ENCODE data around the gene MGAT2.
A peak's percentile ranks its signal among the peaks of the same experiment; 100 is the strongest.
"Not testable (repeated sequence)": the region's sequence is repeated elsewhere in the genome, so short reads cannot be mapped to it uniquely, and the experiment has no call there.

MGAT2 gene

DNA sequence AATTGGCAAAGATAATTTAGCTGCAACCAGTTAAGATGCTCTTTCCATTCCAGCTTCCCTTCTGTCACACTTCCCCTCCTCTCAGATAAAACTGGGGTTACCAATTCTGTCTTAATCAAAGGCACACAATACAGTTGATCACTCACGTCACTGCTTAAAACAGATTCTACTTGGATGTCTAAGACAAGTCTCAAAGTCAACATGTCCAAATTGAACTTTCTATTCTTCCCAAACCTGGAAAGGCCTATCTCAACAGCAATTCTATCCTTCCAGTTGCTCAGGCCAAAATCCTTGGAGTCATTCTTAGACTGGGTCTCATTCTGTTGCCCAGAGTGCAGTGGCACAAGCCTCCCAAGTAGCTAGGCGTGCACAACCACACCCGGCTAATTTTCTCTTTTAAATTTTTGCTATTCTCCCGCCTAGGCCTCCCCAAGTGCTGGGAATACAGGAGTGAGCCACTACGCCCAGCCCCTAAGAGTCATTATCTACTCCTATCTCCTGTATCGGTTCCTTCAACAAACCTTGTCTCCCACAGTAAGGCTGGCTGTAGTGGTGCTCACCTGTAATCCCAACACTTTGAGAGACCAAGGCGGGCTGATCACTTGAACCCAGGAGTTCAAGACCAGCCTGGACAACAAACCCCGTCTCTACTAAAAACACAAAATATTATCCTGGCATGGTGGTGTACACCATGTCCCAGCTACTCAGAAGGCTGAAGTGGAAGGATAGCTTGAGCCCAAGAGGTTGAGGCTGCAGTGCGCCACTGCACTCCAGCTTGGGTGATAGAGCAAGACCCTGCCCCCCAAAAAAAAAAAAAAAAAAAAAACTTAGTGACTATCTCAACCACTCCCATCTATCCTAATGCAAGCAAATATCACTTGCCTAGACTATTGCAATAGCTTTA is 39.1 kb upstream of the MGAT2 start:
- DNase-seq (ENCODE audit: extremely low read depth, insufficient read length) = no peak
- peaks cover 13% of the 10 kb centered on the region for H3K36me3 ChIP-seq (ENCODE audit: control insufficient read depth, insufficient read depth, low read length)
- H3K27me3 ChIP-seq (replicated peaks; ENCODE audit: control insufficient read depth, insufficient read depth, low read length) = no peaks in the 10 kb centered on the region
- TF ChIP-seq, protein P1, sequence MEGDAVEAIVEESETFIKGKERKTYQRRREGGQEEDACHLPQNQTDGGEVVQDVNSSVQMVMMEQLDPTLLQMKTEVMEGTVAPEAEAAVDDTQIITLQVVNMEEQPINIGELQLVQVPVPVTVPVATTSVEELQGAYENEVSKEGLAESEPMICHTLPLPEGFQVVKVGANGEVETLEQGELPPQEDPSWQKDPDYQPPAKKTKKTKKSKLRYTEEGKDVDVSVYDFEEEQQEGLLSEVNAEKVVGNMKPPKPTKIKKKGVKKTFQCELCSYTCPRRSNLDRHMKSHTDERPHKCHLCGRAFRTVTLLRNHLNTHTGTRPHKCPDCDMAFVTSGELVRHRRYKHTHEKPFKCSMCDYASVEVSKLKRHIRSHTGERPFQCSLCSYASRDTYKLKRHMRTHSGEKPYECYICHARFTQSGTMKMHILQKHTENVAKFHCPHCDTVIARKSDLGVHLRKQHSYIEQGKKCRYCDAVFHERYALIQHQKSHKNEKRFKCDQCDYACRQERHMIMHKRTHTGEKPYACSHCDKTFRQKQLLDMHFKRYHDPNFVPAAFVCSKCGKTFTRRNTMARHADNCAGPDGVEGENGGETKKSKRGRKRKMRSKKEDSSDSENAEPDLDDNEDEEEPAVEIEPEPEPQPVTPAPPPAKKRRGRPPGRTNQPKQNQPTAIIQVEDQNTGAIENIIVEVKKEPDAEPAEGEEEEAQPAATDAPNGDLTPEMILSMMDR (IDR thresholded peaks at IDR 0.05; ENCODE audit: insufficient read depth, low read length, poor library complexity, severe bottlenecking) = no peak
- H3K4me3 ChIP-seq (replicated peaks; ENCODE audit: low read depth, low read length) = no peak overlapping the region

DNA sequence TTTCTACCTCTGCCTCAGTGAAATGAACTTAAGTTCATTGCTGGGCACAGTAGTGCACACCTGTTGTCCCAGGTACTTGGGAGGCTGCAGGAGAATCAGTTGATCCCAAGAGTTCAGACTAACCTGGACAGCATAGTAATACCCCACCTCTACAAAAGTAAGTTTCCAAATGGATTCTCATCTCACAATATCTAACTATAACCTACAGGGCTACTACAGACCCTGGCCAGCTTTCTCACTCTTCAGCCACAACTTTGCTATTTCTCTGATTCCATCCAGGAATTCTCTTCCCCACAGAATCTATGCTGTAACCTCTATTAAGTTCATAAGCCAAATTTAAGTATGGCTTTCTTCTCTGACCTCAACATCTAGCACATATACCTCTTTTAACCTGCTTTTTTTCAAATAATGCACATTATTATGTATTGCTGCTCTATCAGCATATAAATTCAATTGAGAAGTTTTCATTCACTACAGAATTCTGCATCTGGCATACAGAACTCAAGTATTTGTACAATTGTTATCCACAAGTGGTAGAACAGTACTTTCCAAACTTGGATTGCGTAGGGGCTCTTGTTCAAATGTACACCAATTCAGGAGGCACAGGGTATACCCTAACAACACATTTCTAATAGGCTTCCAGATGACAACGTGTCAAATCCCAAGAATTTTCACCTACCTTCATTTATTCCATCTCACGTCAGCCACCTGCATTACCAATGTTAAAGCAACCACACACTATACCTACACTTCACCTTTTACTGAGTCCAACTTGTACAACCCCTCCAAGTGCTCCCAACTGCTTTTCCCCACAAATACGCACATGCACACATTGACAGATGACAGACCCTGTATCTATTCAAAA is 38.3 kb upstream of the MGAT2 start:
- DNase-seq (ENCODE audit: extremely low read depth, insufficient read length) = no peak
- peaks cover 10% of the 10 kb centered on the region for H3K36me3 ChIP-seq (ENCODE audit: control insufficient read depth, insufficient read depth, low read length)
- no peaks in the 10 kb centered on the region for H3K27me3 ChIP-seq (replicated peaks; ENCODE audit: control insufficient read depth, insufficient read depth, low read length)
- no peak overlapping the region for H3K4me3 ChIP-seq (replicated peaks; ENCODE audit: low read depth, low read length)
- TF ChIP-seq, protein P1 (IDR thresholded peaks at IDR 0.05; ENCODE audit: insufficient read depth, low read length, poor library complexity, severe bottlenecking) = no peak

DNA sequence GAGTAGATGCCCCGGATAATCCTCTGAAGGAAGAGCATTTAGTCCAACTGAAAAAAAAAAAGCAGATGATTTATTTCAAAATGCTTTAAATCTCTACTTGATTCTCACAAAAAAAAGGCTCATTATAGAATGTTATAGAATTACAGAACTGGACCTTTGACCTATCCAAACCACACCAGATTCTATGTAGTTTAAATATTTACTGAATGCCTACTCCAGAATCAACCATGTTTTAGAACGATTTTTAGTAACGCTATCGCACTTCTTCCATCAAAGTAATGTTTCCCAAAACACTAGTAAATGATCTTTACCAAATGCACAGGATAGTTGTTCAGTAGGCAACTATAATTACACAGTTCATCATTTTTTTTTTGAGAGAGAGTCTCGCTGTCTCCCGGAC is 37.0 kb upstream of the MGAT2 start:
- DNase-seq (ENCODE audit: extremely low read depth, insufficient read length) = no peak
- TF ChIP-seq, protein P1 (IDR thresholded peaks at IDR 0.05; ENCODE audit: insufficient read depth, low read length, poor library complexity, severe bottlenecking) = no peak
- Histone ChIP-seq H3K36me3 (ENCODE audit: control insufficient read depth, insufficient read depth, low read length) (peaks cover 9% of the 10 kb centered on the region), H3K27me3 (replicated peaks; ENCODE audit: control insufficient read depth, insufficient read depth, low read length) (no peaks in the 10 kb centered on the region), H3K4me3 (replicated peaks; ENCODE audit: low read depth, low read length) (peak overlapping the region; percentile 98)

DNA sequence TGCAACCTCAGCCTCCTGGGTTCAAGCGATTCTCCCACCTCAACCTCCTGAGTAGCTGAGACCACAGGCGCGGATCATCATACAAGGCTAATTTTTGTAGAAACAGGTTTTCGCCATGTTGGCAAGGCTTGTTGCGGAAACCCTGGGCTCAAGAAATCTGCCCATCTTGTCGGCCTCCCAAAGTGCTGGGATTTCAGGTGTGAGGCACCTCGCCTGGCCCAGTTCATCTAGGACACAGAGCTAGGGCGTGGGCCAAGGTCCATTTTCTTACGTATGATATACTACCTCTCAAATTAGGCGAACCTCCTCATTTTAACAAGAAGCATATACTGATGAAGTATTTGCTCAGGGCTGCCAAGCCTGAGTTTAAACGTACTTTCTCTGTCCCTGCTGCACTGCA is 36.5 kb upstream of the MGAT2 start:
- H3K36me3 ChIP-seq (ENCODE audit: control insufficient read depth, insufficient read depth, low read length) = peaks cover 9% of the 10 kb centered on the region
- TF ChIP-seq, protein P1 (IDR thresholded peaks at IDR 0.05; ENCODE audit: insufficient read depth, low read length, poor library complexity, severe bottlenecking) = no peak
- H3K27me3 ChIP-seq (replicated peaks; ENCODE audit: control insufficient read depth, insufficient read depth, low read length) = no peaks in the 10 kb centered on the region
- H3K4me3 ChIP-seq (replicated peaks; ENCODE audit: low read depth, low read length) = peak overlapping the region; percentile 98
- no peak for DNase-seq (ENCODE audit: extremely low read depth, insufficient read length)

DNA sequence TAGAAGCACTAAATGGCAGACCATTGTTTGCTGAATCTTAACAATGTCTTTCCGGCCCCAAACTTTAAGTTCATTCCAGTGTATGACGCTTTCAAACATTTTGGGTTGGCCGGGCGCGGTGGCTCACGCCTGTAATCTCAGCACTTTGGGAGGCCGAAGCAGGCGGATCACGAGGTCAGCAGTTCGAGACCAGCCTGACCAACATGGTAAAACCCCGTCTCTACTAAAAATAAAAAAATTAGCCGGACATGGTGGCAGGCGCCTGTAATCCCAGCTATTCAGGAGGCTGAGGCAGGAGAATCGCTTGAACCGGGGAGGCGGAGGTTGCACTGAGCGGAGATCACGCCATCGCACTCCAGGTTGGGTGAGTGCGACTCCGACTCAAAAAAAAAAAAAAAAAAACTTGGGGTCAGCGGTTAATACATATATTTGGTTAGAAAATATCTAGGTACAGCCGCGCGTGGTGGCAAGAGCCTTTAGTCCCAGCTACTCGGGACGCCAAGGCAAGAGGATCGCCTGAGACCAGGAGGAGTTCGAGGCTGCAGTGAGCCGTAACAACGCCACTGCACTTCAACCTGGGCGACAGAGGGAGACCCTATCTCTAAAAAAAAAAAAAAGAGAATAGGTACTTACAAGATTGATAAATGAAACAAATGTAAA is 35.5 kb upstream of the MGAT2 start:
- DNase-seq (ENCODE audit: extremely low read depth, insufficient read length); H3K27me3 ChIP-seq (replicated peaks; ENCODE audit: control insufficient read depth, insufficient read depth, low read length); H3K36me3 ChIP-seq (ENCODE audit: control insufficient read depth, insufficient read depth, low read length): not testable (repeated sequence)
- peak overlapping the region; percentile 98 for H3K4me3 ChIP-seq (replicated peaks; ENCODE audit: low read depth, low read length)

All from GM06990 (cell line).